Measurements from ENCODE around the gene CRELD2. TPM values are rescaled to one million over a fixed set of nuclear protein-coding genes. Genes with fewer than 3 reads are reported as not detected.

CRELD2 gene
- total and polyA plus RNA-seq, 3 donors from 2014 or later = 57.9 to 64.2 (median 58.3) TPM

GRCh38 chr22:49911881-49912625, 6.4 kb upstream of the CRELD2 start:
- Histone ChIP-seq H3K36me3 (ENCODE audit: low read depth, missing control alignments) (no peaks in the 10 kb centered on the region), H3K4me3 (no peak overlapping the region), H3K27me3 (no peaks in the 10 kb centered on the region), H3K4me1 (no peaks in the 10 kb centered on the region), H3K27ac (no peak overlapping the region), H3K9me3 (no peaks in the 10 kb centered on the region)
- TF ChIP-seq POLR2A (IDR thresholded peaks at IDR 0.05) (no peak), CTCF (IDR thresholded peaks at IDR 0.05) (no peak)
- intact Hi-C loops (cut with DNase I; ENCODE audit: low total_unique reads) = no loop called here
- DNase-seq = no peak
- 94 to 95% methylated on average over 23 to 30 of the region's 30 CpGs for WGBS, 2 donors

- H3K9me3 ChIP-seq = no peaks in the 10 kb centered on the region
- no peak overlapping the region for H3K27ac ChIP-seq
- H3K4me3 ChIP-seq = no peak overlapping the region
- WGBS, 2 donors = 92 to 94% methylated on average over 12 to 14 of the region's 14 CpGs
- no peak for TF ChIP-seq CTCF (IDR thresholded peaks at IDR 0.05)
- no peak for TF ChIP-seq POLR2A (IDR thresholded peaks at IDR 0.05)
- no peaks in the 10 kb centered on the region for H3K36me3 ChIP-seq (ENCODE audit: low read depth, missing control alignments)
- DNase-seq = no peak
- H3K27me3 ChIP-seq = no peaks in the 10 kb centered on the region
- intact Hi-C loops (cut with DNase I; ENCODE audit: low total_unique reads) = no loop called here
- no peaks in the 10 kb centered on the region for H3K4me1 ChIP-seq
These were observed 5.4 kb upstream of the CRELD2 start for GRCh38 chr22:49913026-49913425.

GRCh38 chr22:49913446-49913845, 5.0 kb upstream of the CRELD2 start:
- no peak for DNase-seq
- H3K4me1 ChIP-seq = no peaks in the 10 kb centered on the region
- intact Hi-C loops (cut with DNase I; ENCODE audit: low total_unique reads) = no loop called here
- no peaks in the 10 kb centered on the region for H3K36me3 ChIP-seq (ENCODE audit: low read depth, missing control alignments)
- no peaks in the 10 kb centered on the region for H3K9me3 ChIP-seq
- WGBS, 2 donors = 93 to 96% methylated on average over 14 of the region's 14 CpGs
- no peak for TF ChIP-seq POLR2A (IDR thresholded peaks at IDR 0.05)
- no peak for TF ChIP-seq CTCF (IDR thresholded peaks at IDR 0.05)
- H3K27me3 ChIP-seq = no peaks in the 10 kb centered on the region
- H3K27ac ChIP-seq = no peak overlapping the region
- H3K4me3 ChIP-seq = no peak overlapping the region

GRCh38 chr22:49914256-49914655, 4.2 kb upstream of the CRELD2 start:
- TF ChIP-seq POLR2A (IDR thresholded peaks at IDR 0.05) (no peak), CTCF (IDR thresholded peaks at IDR 0.05) (no peak)
- H3K36me3 ChIP-seq (ENCODE audit: low read depth, missing control alignments) = no peaks in the 10 kb centered on the region
- H3K27ac ChIP-seq = no peak overlapping the region
- peaks cover 4% of the 10 kb centered on the region for H3K4me1 ChIP-seq
- H3K27me3 ChIP-seq = no peaks in the 10 kb centered on the region
- no peak for DNase-seq
- H3K9me3 ChIP-seq = no peaks in the 10 kb centered on the region
- no peak overlapping the region for H3K4me3 ChIP-seq
- intact Hi-C loops (cut with DNase I; ENCODE audit: low total_unique reads) = no loop called here
- 88 to 91% methylated on average over 12 of the region's 12 CpGs for WGBS, 2 donors

- Histone ChIP-seq H3K36me3 (ENCODE audit: low read depth, missing control alignments) (no peaks in the 10 kb centered on the region), H3K27me3 (no peaks in the 10 kb centered on the region), H3K9me3 (no peaks in the 10 kb centered on the region), H3K4me3 (no peak overlapping the region), H3K27ac (no peak overlapping the region), H3K4me1 (peaks cover 5% of the 10 kb centered on the region)
- TF ChIP-seq POLR2A (IDR thresholded peaks at IDR 0.05) = no peak
- no peak for TF ChIP-seq CTCF (IDR thresholded peaks at IDR 0.05)
- 88 to 92% methylated on average over 11 to 12 of the region's 12 CpGs for WGBS, 2 donors
- intact Hi-C loops (cut with DNase I; ENCODE audit: low total_unique reads) = no loop called here
- no peak for DNase-seq
These were observed 2.8 kb upstream of the CRELD2 start for GRCh38 chr22:49915610-49916009.
